CD4-positive, alpha-beta T cell treated with Interferon gamma for 1 hour (primary cell): ENCODE results near the gene FAM98B.

Source experiments
- DNase-seq: peaks from one replicate; pipeline ENCODE4 v3.0.0-alpha.2; 2020

The FAM98B gene

DNA sequence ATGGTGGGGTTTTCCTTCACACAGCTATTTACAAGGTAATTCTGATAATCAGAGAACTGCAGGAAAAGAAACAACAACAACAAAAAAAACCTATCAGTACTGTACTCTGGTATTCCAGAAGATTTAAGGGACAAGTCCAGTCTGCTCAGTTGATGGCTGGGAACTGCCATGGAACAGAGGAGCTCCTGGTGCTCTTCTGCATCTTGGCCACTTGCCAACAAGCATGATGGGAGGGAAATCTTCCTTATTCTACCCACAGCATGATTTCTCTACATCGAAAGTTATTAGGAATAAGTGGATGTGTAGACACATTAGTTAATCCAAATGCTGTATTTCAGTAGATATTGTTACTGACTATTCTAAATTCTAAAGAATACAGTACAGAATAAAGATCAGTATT lies 59.0 kb downstream of the FAM98B start:
- no peak for DNase-seq

DNA sequence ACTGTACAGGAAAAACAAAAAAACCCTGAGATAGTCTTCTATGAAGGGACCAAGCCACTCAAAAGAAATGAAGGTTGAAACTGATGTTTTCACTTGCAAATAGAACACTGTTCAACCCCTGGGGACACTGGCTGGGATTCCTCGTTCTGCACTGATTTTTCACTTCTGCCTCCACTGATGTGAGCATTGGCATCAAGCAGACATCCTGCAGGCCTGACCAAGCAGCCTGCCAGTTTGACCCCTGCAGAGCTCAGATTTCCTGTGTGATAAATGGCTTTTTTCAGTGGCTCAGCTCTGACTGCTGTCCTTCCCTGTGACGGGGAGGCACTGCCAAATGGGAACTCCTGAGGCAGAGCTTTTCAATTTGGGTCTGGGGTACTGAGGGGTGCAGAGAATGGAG lies 60.7 kb downstream of the FAM98B start:
- DNase-seq, result no peak

DNA sequence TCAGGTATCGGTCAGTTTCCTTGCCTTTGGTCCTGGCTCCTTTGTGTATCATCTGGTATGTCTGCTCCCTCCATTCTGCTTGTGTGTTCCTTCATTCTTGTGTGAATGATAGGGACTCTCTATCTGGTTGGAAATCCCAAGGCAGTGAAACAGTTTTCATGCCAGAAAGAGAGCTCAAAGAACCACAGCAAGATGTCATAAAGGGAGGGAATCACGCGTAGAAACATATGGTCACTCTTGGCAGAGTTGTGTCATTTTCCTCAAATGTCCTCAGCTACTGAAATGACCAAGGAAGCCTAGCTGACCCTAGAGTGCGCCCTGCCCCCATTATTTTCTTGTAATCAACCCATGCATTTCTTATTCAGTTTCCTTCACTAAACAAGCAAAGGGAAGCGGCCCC lies 62.7 kb downstream of the FAM98B start:
- no peak for DNase-seq

DNA sequence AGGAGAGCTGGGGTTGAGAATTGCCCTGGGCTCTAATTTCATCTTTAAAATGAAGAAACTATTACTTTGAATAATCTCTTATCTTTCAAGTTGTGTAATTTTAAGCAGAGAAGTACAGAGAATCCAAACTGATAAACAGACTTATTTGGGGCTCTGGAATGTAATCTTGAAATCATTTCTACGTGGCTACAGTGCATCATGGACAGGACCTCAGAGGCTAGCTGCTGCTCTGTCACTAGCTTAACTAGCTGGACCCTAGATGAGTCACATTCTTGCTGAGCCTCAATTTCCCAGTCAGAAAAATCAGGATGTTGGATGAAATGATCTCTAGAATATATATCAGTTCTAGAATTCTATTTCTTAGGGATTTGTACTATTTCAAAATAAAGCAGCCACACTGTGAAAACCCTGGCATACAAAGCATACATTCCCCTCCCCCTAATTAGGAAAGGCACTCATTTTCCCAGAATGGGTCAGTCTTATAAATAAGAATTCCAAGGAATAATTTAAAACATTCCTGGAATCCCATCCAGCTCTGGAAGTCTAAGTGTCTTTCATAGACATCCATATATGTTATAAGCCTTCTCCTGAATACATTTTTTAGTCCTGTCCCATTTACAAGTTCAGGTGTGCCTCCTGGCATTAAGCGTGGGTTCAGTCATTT lies 63.5 kb downstream of the FAM98B start:
- DNase-seq, result no peak

DNA sequence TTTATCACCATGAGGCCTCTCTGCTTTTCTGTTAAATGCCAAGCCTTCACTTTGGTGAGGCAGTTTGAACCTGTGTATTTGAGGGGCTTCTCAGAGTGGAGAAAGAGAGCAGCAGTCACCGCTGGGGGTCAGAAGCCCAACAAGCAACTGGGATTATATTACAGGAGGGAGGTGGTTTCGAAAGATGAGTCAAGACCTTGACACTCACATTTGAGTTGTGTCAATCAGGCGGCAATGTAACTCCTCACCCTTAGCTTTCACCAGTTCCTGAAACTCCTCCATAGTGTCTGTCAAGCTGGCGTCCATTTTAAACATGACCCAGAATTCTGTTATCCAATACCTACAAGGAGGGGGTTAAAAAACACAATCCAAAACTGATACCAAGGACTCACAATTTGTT lies 64.2 kb downstream of the FAM98B start:
- no peak for DNase-seq

DNA sequence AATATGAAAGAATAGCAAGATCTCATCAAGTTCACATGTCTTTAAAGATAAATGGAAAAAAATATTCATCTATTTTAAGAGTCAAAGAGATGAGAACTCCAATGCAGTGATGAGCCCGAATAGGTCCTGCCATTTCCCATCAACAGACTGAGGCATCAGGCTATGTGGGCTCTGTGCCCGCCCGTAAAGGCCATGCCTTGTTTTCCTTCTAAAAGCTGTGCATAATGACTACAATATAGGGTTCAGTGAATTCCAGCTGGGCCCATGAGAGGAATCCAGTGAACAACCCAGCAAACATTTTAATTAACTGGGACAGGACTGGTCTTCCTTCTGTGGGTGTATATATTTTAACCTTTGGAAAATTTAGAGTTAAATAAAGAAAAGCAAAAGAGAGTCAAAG lies 66.1 kb downstream of the FAM98B start:
- DNase-seq, result no peak

DNA sequence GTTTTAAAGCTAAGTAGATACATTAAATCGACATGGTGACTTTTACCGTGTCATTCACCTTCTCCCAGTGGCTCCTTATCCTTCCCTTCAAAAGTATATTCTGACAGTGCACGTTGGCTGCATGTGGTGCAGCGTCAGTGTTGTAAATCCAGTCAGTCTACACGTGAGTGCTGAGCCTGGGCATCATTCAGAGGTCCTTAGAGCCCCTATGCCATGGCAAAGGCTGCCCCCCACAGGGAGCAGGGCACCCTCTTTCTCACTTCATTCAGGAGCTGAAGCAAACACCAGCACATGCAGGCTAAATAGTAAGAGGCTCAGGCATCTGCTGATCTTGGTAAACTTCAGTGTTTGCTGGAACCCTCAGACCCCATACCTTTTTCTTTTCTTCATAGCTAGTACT lies 67.4 kb downstream of the FAM98B start:
- no peak for DNase-seq

DNA sequence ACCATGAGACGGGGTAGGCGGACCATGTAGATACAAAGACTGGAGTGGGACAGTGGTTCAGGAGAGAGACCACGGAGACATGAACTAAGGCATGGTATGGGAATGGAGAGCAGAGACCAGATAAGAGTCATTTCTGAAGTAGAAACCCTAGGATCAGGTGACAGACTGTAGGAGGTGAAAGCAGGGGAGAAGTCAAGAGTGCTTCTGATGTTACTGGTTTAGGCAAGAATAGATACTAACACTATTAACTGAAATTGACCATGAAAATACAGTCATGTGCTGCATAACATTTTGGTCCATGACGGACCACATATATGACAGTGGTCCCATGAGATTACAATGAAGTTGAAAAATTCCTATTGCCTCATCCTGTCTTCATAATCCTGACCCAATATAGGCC lies 69.0 kb downstream of the FAM98B start:
- no peak for DNase-seq

DNA sequence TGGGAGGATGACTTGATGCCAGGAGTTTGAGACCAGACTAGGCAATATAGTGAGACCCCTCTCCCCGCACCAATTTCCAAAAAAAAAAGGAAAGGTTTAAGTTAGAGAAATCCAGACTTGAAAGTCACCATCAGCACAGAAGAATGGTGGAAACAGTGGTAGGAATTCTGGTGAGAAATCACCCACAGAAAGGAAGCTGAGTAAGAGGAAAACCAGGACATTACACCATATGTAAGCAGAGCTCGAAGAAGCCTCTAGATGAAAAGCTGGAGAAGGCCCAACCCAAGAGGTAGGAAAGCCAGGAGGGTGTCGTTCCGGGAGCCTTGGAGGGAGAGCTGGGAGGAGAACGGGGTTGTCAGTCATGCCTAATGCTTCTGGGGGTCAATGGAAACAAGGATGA lies 70.2 kb downstream of the FAM98B start:
- DNase-seq, result no peak

DNA sequence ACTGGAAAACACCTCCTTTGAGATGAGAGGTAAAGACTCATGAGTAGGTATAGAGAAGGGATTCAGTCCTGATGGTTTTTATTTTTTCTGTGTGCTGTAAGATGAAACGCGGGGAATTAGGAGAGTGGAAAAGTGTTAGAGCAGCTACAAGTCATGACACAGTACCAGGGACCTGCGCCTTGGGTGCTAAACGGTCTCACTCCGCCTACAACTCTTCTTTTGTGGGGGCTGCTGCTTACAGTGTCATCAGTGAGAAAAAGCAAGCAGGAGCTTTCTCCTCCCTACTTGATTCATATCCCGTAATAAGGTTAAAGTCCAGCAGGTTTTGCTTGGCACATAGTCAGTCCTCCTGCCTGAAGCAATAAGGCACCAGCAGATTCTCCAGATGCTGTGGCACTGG lies 71.6 kb downstream of the FAM98B start:
- no peak for DNase-seq

DNA sequence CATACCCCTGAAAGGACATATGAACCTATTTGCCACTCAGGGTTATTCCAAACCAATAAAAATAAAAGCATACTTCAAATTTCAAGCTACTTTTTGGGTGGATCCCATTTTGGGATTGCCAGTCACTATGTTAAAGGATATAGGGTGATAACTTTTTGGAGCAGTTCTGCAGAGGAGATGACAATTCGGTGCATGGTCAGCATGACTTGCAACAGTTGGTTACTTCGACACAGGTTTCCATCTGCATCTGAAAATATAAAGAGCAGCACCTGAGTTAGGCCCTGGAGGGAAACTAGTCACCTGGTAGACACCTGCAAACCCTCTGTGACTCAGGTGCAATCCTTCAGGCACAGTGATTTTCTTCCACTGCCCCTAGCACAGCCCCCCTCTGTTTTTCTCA lies 72.2 kb downstream of the FAM98B start:
- DNase-seq, result no peak

DNA sequence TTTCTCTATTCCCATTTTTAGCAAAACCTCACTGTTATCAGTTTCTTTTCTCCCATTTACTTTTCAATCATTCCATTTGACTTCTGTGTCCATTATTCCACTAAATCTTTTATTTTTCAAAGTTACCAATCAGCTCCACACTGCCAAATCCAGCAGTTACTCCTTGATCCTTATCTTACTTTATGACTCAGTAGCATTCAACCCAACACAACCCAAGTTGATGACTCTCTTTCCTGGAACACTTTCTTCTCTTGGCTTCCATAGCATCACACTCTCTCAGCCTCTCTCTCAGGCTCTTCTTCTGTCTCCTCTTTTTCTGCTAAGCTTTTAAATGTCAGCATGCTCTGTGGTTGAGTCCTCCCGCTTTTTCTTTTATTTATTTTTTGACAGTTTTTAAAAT lies 74.4 kb downstream of the FAM98B start:
- no peak for DNase-seq

DNA sequence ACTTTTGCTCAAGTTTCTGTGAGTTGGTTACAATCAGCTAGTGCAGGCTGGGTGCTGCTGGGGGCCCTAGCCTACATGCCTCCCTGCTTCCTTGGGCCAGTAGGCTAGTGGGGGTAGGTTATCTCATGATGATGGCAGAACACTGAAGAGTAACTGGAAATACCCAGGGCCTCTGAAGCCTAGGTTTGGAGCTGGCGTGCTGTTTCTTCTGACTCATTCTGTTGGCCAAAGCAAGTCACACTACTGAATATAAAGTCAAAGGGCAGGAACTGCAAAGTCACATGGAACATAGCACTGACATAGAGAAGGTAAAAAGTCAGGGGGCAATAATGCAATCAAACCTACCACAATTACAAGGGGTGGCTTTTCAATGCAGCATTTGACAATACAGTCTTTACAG lies 76.2 kb downstream of the FAM98B start:
- DNase-seq, result no peak

DNA sequence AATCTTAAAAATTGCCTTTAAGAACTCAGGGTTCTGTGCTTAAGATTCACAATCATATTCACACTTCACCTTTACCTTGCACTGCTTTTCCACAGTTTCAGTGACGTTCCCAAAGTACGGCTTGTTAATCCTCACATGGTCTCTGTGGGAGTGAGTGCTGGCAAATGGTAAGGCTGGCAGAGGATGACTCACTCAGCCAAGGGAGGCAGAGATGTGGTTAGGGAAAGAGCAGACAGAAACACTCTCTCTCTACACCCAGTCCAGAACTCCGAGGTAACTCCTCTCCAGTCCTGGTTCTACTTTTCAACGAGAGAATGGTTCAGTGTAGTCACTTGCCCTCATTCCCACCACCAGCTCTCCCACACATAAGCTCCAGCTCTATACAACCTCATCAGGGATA lies 77.6 kb downstream of the FAM98B start:
- no peak for DNase-seq

DNA sequence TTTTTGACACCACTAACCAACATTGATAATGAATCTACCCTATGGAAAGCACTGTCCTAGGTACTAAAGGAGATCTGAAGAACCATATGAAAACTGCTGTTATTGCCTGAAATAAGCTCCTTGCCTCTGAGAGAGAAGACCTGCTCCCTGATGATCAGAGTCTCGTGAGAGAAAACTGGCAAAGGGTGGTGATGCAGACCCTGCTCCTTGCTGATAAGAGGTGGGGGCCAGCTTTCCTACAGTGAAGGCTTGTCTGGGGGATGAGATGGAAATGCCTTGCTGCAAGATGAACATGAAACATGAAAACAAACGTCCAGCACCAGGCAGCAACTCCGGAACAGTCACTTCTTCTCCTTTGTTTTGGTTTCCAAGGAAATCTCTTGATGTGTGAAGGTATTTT lies 78.8 kb downstream of the FAM98B start:
- DNase-seq, result no peak

DNA sequence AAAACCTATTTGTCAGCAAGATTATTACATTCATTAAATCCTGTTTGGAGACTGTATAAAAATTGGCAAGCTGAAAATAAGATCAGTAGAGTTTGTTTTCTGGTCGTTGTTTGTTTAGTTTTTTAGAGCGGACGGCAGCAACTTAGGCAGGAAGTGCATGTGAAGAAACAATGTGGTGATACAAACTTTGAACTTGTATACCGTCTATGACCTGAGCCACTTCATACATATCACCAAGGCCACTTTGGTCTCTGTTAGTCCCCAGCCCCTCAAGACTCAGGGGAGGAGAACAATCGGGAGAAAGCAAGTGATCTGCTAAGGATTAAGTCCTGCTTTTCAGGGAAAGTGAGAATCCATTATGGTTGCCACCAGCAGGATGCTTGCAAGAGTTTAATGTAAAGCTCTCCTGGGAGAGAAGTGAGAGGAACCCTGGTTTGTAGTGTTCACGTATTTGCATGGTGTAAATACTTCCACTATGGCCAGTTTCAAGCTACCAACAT lies 79.5 kb downstream of the FAM98B start:
- DNase-seq, result no peak

DNA sequence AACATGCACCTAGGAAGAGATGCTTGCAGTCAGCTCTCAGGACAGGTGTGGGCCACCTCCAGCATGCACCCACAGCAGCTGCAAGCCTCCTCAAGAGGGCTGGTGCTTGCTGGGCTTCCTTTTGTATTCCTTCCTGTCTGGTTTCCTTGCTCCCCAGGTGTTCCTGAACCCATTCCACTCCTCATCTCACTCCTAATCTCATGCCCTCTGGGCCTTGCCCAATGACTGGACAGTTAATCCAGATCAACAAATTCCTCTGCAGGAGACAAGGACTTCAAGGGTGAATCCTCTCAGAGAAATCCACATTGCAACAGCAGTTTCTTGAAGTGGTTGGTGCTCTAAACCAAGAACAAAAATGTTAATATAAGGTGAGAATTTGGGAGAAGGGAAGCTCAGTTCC lies 80.0 kb downstream of the FAM98B start:
- no peak for DNase-seq

DNA sequence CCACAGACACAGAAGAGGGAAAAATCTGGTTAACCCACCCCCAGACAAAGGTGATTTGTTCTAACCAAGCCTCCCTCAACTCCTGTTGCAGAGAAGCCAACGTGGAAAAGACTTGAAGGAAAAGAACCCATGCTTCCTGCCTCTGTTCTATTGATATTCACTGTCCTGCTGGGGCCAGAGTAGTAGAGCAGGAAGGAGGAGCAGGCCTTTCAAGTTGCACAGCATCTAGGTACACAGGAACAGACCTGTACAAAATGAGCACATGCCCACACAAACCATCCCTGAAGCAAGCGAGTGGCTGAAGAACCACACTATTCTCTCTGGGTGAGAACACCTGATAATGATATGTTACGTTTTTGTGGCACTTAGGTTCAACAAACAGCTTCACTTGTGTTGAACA lies 80.8 kb downstream of the FAM98B start:
- DNase-seq, result no peak

DNA sequence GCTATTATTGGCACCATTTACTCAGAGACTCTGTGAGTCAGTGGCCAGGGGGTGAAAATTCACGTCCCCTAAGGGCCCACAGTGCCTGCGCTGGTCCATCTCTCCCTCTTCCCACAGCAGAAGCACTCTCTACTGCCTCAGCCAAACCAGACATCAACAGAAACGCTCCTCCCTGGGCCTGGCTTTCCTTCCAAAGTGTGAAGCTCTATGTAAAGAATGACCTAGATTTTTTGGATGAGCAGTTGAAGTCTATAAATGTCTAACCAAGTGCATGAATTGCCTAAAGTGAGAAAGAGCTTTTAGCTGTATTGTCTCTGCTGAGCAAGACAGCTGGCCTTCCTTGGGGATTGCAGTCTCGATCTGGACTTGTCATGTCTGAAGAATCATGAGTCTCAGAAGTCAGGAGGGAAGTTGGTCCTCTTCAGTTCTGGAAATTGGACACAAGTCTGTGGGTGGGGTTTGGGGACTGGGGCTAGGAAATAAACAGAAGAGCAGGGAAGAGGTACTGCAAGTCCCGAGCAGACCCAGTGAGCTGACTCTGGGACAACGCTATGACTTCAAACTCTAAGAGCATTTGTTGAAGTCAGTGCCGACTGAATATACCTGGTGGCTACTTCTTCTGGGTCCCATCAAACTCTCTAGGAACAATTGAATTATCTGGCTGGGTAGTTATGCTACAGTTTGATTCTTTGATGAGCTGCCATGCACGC lies 81.7 kb downstream of the FAM98B start:
- DNase-seq, result no peak

DNA sequence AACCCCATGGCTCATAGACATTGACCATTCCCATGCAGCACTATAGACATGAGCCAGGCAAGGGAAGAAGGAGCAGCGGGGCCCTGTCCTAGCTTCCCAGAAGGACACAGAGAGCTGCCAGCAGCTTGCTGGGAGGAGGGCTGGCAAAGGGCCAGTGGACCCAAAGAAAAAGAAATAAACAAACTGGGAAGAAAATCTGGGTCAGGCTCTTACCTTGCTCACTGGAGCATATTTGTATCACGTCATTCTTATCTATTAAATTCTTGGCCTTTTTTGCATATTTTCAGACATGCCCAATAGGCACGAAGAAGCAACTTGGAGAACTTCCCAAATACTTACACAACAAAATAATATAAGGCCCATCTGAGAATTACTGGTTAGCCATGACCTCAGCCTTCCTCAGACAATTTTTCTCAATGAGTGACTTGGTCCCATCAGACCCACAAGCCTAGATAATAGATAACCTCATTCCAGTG lies 82.3 kb downstream of the FAM98B start:
- DNase-seq, result no peak
